ENCODE data around the gene HPS1.
A peak's percentile ranks its signal among the peaks of the same experiment; 100 is the strongest.

HPS1 gene

GRCh38 chr10:98369801-98370200 is 76.9 kb downstream of the HPS1 start:
- no peak for DNase-seq (ENCODE audit: low spot score)
- Histone ChIP-seq H2BK120ac (ENCODE audit: low read depth, low read length) (no peak overlapping the region), H2AK5ac (ENCODE audit: low read depth, low read length) (no peak overlapping the region), H4K91ac (ENCODE audit: low read depth, low read length, poor library complexity) (no peak overlapping the region), H3K4me2 (ENCODE audit: insufficient read depth, low read length, poor library complexity, severe bottlenecking) (no peak overlapping the region), H3K18ac (ENCODE audit: low read length) (no peak overlapping the region), H3K9ac (ENCODE audit: low read depth, low read length, poor library complexity) (no peak overlapping the region), H3K14ac (ENCODE audit: low read length) (no peak overlapping the region), H3K27me3 (ENCODE audit: control insufficient read depth in 3 of 3, insufficient read depth in 3 of 3, low read depth in 1 of 3, low read length in 3 of 3) (peaks cover 0 to 11% (median 0%) of the 10 kb centered on the region in 3 experiments), H2BK15ac (ENCODE audit: low read length) (no peak overlapping the region), H3K27ac (replicated peaks; ENCODE audit: low read length) (no peak overlapping the region), H2BK12ac (ENCODE audit: low read length) (no peak overlapping the region), H2AFZ (ENCODE audit: low read length) (no peak overlapping the region), H3K9me3 (replicated peaks in 1 of 2; ENCODE audit: control insufficient read depth in 2 of 2, insufficient read depth in 1 of 2, low read depth in 1 of 2, low read length in 2 of 2) (no peaks in the 10 kb centered on the region), H3K4me3 (ENCODE audit: low read length in 2 of 2) (no peak overlapping the region), H3K23ac (ENCODE audit: low read depth, low read length, poor library complexity) (no peak overlapping the region), H3K79me1 (ENCODE audit: low read depth, low read length) (no peaks in the 10 kb centered on the region), H4K8ac (ENCODE audit: low read depth, low read length) (no peak overlapping the region), H3K36me3 (replicated peaks in 1 of 2; ENCODE audit: control insufficient read depth in 2 of 2, insufficient read depth in 2 of 2, low read length in 2 of 2) (no peaks in the 10 kb centered on the region), H2BK5ac (ENCODE audit: low read length) (no peak overlapping the region), H3K4ac (ENCODE audit: low read length) (no peak overlapping the region), H3K4me1 (ENCODE audit: control insufficient read depth in 2 of 2, insufficient read depth in 1 of 2, low read depth in 1 of 2, low read length in 2 of 2) (peaks cover 0 to 5% of the 10 kb centered on the region in 2 donors)
- no CpG with 5 or more reads among the region's 7 CpGs for WGBS, 2 donors (ENCODE audit: extremely low coverage in 2 of 2, insufficient read length in 2 of 2, insufficient replicate concordance in 1 of 2)

- no peak overlapping the region for H3K27ac ChIP-seq (replicated peaks; ENCODE audit: low read length)
- H4K91ac ChIP-seq (ENCODE audit: low read depth, low read length, poor library complexity), result no peak overlapping the region
- no peak overlapping the region for H4K8ac ChIP-seq (ENCODE audit: low read depth, low read length)
- no peak overlapping the region for H3K4me3 ChIP-seq (ENCODE audit: low read length in 2 of 2)
- H2BK12ac ChIP-seq (ENCODE audit: low read length), result no peak overlapping the region
- no peak overlapping the region for H3K4ac ChIP-seq (ENCODE audit: low read length)
- peaks cover 0 to 11% (median 0%) of the 10 kb centered on the region in 3 experiments for H3K27me3 ChIP-seq (ENCODE audit: control insufficient read depth in 3 of 3, insufficient read depth in 3 of 3, low read depth in 1 of 3, low read length in 3 of 3)
- peaks cover 0 to 3% of the 10 kb centered on the region in 2 donors for H3K4me1 ChIP-seq (ENCODE audit: control insufficient read depth in 2 of 2, insufficient read depth in 1 of 2, low read depth in 1 of 2, low read length in 2 of 2)
- no peaks in the 10 kb centered on the region for H3K79me1 ChIP-seq (ENCODE audit: low read depth, low read length)
- H3K14ac ChIP-seq (ENCODE audit: low read length), result no peak overlapping the region
- no CpG with 5 or more reads among the region's 2 CpGs for WGBS, 2 donors (ENCODE audit: extremely low coverage in 2 of 2, insufficient read length in 2 of 2, insufficient replicate concordance in 1 of 2)
- no peak overlapping the region for H3K18ac ChIP-seq (ENCODE audit: low read length)
- H2AK5ac ChIP-seq (ENCODE audit: low read depth, low read length), result no peak overlapping the region
- H3K36me3 ChIP-seq (replicated peaks in 1 of 2; ENCODE audit: control insufficient read depth in 2 of 2, insufficient read depth in 2 of 2, low read length in 2 of 2), result no peaks in the 10 kb centered on the region
- H2BK5ac ChIP-seq (ENCODE audit: low read length), result no peak overlapping the region
- no peaks in the 10 kb centered on the region for H3K9me3 ChIP-seq (replicated peaks in 1 of 2; ENCODE audit: control insufficient read depth in 2 of 2, insufficient read depth in 1 of 2, low read depth in 1 of 2, low read length in 2 of 2)
- DNase-seq (ENCODE audit: low spot score), result no peak
- H2BK15ac ChIP-seq (ENCODE audit: low read length), result no peak overlapping the region
- H2AFZ ChIP-seq (ENCODE audit: low read length), result no peak overlapping the region
- H3K9ac ChIP-seq (ENCODE audit: low read depth, low read length, poor library complexity), result no peak overlapping the region
- H3K23ac ChIP-seq (ENCODE audit: low read depth, low read length, poor library complexity), result no peak overlapping the region
- no peak overlapping the region for H2BK120ac ChIP-seq (ENCODE audit: low read depth, low read length)
- H3K4me2 ChIP-seq (ENCODE audit: insufficient read depth, low read length, poor library complexity, severe bottlenecking), result no peak overlapping the region
Observed at GRCh38 chr10:98368644-98369043, 78.1 kb downstream of the HPS1 start.

GRCh38 chr10:98367604-98368451 is 78.9 kb downstream of the HPS1 start:
- Histone ChIP-seq H2BK5ac (ENCODE audit: low read length) (no peak overlapping the region), H2AK5ac (ENCODE audit: low read depth, low read length) (no peak overlapping the region), H2BK15ac (ENCODE audit: low read length) (no peak overlapping the region), H3K9ac (ENCODE audit: low read depth, low read length, poor library complexity) (no peak overlapping the region), H3K9me3 (replicated peaks in 1 of 2; ENCODE audit: control insufficient read depth in 2 of 2, insufficient read depth in 1 of 2, low read depth in 1 of 2, low read length in 2 of 2) (no peaks in the 10 kb centered on the region), H4K8ac (ENCODE audit: low read depth, low read length) (no peak overlapping the region), H3K36me3 (replicated peaks in 1 of 2; ENCODE audit: control insufficient read depth in 2 of 2, insufficient read depth in 2 of 2, low read length in 2 of 2) (no peaks in the 10 kb centered on the region), H3K4ac (ENCODE audit: low read length) (no peak overlapping the region), H4K91ac (ENCODE audit: low read depth, low read length, poor library complexity) (no peak overlapping the region), H3K23ac (ENCODE audit: low read depth, low read length, poor library complexity) (no peak overlapping the region), H3K4me1 (ENCODE audit: control insufficient read depth in 2 of 2, insufficient read depth in 1 of 2, low read depth in 1 of 2, low read length in 2 of 2) (peaks cover 0 to 3% of the 10 kb centered on the region in 2 donors), H3K79me1 (ENCODE audit: low read depth, low read length) (no peaks in the 10 kb centered on the region), H2BK120ac (ENCODE audit: low read depth, low read length) (no peak overlapping the region), H3K27me3 (ENCODE audit: control insufficient read depth in 3 of 3, insufficient read depth in 3 of 3, low read depth in 1 of 3, low read length in 3 of 3) (peaks cover 0 to 7% (median 0%) of the 10 kb centered on the region in 3 experiments), H3K4me2 (ENCODE audit: insufficient read depth, low read length, poor library complexity, severe bottlenecking) (no peak overlapping the region), H2AFZ (ENCODE audit: low read length) (no peak overlapping the region), H2BK12ac (ENCODE audit: low read length) (no peak overlapping the region), H3K4me3 (ENCODE audit: low read length in 2 of 2) (no peak overlapping the region), H3K18ac (ENCODE audit: low read length) (peak overlapping the region; percentile 11), H3K27ac (replicated peaks; ENCODE audit: low read length) (no peak overlapping the region), H3K14ac (ENCODE audit: low read length) (no peak overlapping the region)
- WGBS, 2 donors (ENCODE audit: extremely low coverage in 2 of 2, insufficient read length in 2 of 2, insufficient replicate concordance in 1 of 2), result no CpG with 5 or more reads among the region's 19 CpGs
- DNase-seq (ENCODE audit: low spot score), result no peak

Small RNAs within 50 kb of the gene (small RNA-seq; reads per million reads assigned to genes)
- 11.8 reads per million, percentile 64 among the genes with 10 or more reads in this experiment for gene MIR4685 (ENCODE audit: insufficient read depth)

All from neuronal stem cell (in vitro differentiated cells).